Trophoblast cell (in vitro differentiated cells and primary cell): Measurements from ENCODE around the gene PEX11A.

Experiments
- DNase-seq, 2 donors: peaks; one replicate each; pipeline ENCODE4 v3.0.0-alpha.2; 2016
- H2AFZ ChIP-seq: 2 replicates; pipeline ENCODE4 v1.6.1; 2013; ENCODE audit warnings: low read length, moderate library complexity, mild to moderate bottlenecking; ENCODE audit not compliant: insufficient read depth, poor library complexity
- H2AK5ac ChIP-seq: 2 replicates; pipeline ENCODE4 v1.6.1; 2013; ENCODE audit warnings: mild to moderate bottlenecking, low read length
- H2BK120ac ChIP-seq: 2 replicates; pipeline ENCODE4 v1.6.1; 2013; ENCODE audit warnings: low read length, mild to moderate bottlenecking, moderate library complexity; ENCODE audit not compliant: insufficient read depth, poor library complexity
- H2BK12ac ChIP-seq: 2 replicates; pipeline ENCODE4 v1.6.1; 2013; ENCODE audit warnings: mild to moderate bottlenecking, low read length, moderate library complexity
- H2BK5ac ChIP-seq: 2 replicates; pipeline ENCODE4 v1.6.1; 2013; ENCODE audit warnings: low read length, low read depth, moderate library complexity, mild to moderate bottlenecking; ENCODE audit not compliant: poor library complexity
- H3K14ac ChIP-seq: 2 replicates; pipeline ENCODE4 v1.6.1; 2013; ENCODE audit warnings: mild to moderate bottlenecking, low read length
- H3K18ac ChIP-seq: 2 replicates; pipeline ENCODE4 v1.6.1; 2013; ENCODE audit warnings: mild to moderate bottlenecking, low read length
- H3K23ac ChIP-seq: 2 replicates; pipeline ENCODE4 v1.6.1; 2013; ENCODE audit warnings: low read length
- H3K27ac ChIP-seq: 2 replicates; pipeline ENCODE4 v1.5.1; 2013; ENCODE audit warnings: low read depth, mild to moderate bottlenecking, inconsistent platforms, low read length, moderate library complexity
- H3K27me3 ChIP-seq: 2 replicates; pipeline ENCODE4 v1.6.1; 2013; ENCODE audit warnings: inconsistent platforms, mild to moderate bottlenecking, low read length, moderate library complexity; ENCODE audit not compliant: insufficient read depth
- H3K36me3 ChIP-seq, 2 experiments: 1 replicate in 1 of 2; 2 replicates in 1 of 2; pipeline ENCODE4 v1.6.1; 2013; ENCODE audit warnings: low read length in 2 of 2, mild to moderate bottlenecking in 2 of 2, moderate library complexity in 1 of 2; ENCODE audit not compliant: insufficient read depth in 2 of 2, control insufficient read depth in 1 of 2
- H3K4ac ChIP-seq: 2 replicates; pipeline ENCODE4 v1.6.1; 2013; ENCODE audit warnings: low read depth, mild to moderate bottlenecking, low read length, moderate library complexity
- H3K4me1 ChIP-seq, 2 experiments: 1 replicate in 1 of 2; 2 replicates in 1 of 2; pipeline ENCODE4 v1.6.1; 2013; ENCODE audit warnings: low read length in 2 of 2, mild to moderate bottlenecking in 2 of 2, moderate library complexity in 1 of 2; ENCODE audit not compliant: insufficient read depth in 2 of 2, control insufficient read depth in 1 of 2
- H3K4me2 ChIP-seq: 2 replicates; pipeline ENCODE4 v1.6.1; 2013; ENCODE audit warnings: inconsistent platforms, mild to moderate bottlenecking, low read length, moderate library complexity
- H3K4me3 ChIP-seq: 2 replicates; pipeline ENCODE4 v1.5.1; 2013; ENCODE audit warnings: mild to moderate bottlenecking, low read depth, low read length, inconsistent platforms
- H3K79me1 ChIP-seq: one replicate; pipeline ENCODE4 v1.6.1; 2013; ENCODE audit warnings: low read length
- H3K79me2 ChIP-seq: 2 replicates; pipeline ENCODE4 v1.6.1; 2013; ENCODE audit warnings: low read length, mild to moderate bottlenecking; ENCODE audit not compliant: control insufficient read depth, insufficient read depth, poor library complexity
- H3K9ac ChIP-seq: 2 replicates; pipeline ENCODE4 v1.6.1; 2013; ENCODE audit warnings: mild to moderate bottlenecking, low read length
- H3K9me3 ChIP-seq: 2 replicates; pipeline ENCODE4 v1.6.1; 2013; ENCODE audit warnings: low read depth, mild to moderate bottlenecking, control low read depth, inconsistent platforms, low read length; ENCODE audit not compliant: insufficient read depth
- H4K12ac ChIP-seq: 2 replicates; pipeline ENCODE4 v1.6.1; 2013; ENCODE audit warnings: low read depth, mild to moderate bottlenecking, low read length, moderate library complexity
- H4K8ac ChIP-seq: 2 replicates; pipeline ENCODE4 v1.6.1; 2013; ENCODE audit warnings: low read depth, mild to moderate bottlenecking, low read length, moderate library complexity
- H4K91ac ChIP-seq: one replicate; pipeline ENCODE4 v1.6.1; 2013; ENCODE audit warnings: low read depth, mild to moderate bottlenecking, low read length, moderate library complexity
- WGBS: extraction: QIAGEN DNeasy Blood & Tissue Kit; methylation state at CpG from one replicate; pipeline ENCODE4 v1.1.7; 2013; ENCODE audit warnings: missing lambda C conversion rate; ENCODE audit not compliant: insufficient read length, insufficient coverage; ENCODE audit errors: extremely low coverage; 5-methylcytosine and 5-hydroxymethylcytosine counted together

The PEX11A gene

GRCh38 chr15:89731275-89731674 lies 40.7 kb upstream of the PEX11A start:
- Histone ChIP-seq H3K79me2 (no peaks in the 10 kb centered on the region), H2BK120ac (no peak overlapping the region), H3K4me2 (no peak overlapping the region), H3K36me3 (no peaks in the 10 kb centered on the region), H2AFZ (no peak overlapping the region), H2BK12ac (no peak overlapping the region), H2AK5ac (no peak overlapping the region), H3K4ac (no peak overlapping the region), H4K12ac (no peak overlapping the region), H3K9me3 (peaks cover 4% of the 10 kb centered on the region), H3K23ac (no peak overlapping the region), H3K4me3 (no peak overlapping the region), H3K18ac (no peak overlapping the region), H2BK5ac (no peak overlapping the region), H3K14ac (no peak overlapping the region), H4K8ac (no peak overlapping the region), H3K9ac (no peak overlapping the region), H3K27ac (no peak overlapping the region), H4K91ac (no peak overlapping the region), H3K4me1 (no peaks in the 10 kb centered on the region), H3K79me1 (no peaks in the 10 kb centered on the region), H3K27me3 (no peaks in the 10 kb centered on the region)
- WGBS = no CpG with 5 or more reads among the region's 5 CpGs
- no peak for DNase-seq

GRCh38 chr15:89728254-89728653 lies 37.7 kb upstream of the PEX11A start:
- H3K36me3 ChIP-seq = no peaks in the 10 kb centered on the region
- H3K4me3 ChIP-seq = no peak overlapping the region
- peak in 1 of 2 donors; percentile 10 for DNase-seq
- H3K79me2 ChIP-seq = no peaks in the 10 kb centered on the region
- no peak overlapping the region for H3K4ac ChIP-seq
- H2BK5ac ChIP-seq = no peak overlapping the region
- no CpG with 5 or more reads among the region's 2 CpGs for WGBS
- H3K4me1 ChIP-seq = no peaks in the 10 kb centered on the region
- no peak overlapping the region for H3K27ac ChIP-seq
- H2AK5ac ChIP-seq = no peak overlapping the region
- H2BK120ac ChIP-seq = no peak overlapping the region
- H4K12ac ChIP-seq = no peak overlapping the region
- no peak overlapping the region for H2AFZ ChIP-seq
- H4K91ac ChIP-seq = no peak overlapping the region
- H3K27me3 ChIP-seq = no peaks in the 10 kb centered on the region
- no peak overlapping the region for H4K8ac ChIP-seq
- no peak overlapping the region for H2BK12ac ChIP-seq
- H3K9me3 ChIP-seq = peaks cover 1% of the 10 kb centered on the region
- no peak overlapping the region for H3K14ac ChIP-seq
- no peak overlapping the region for H3K4me2 ChIP-seq
- H3K23ac ChIP-seq = no peak overlapping the region
- no peak overlapping the region for H3K9ac ChIP-seq
- no peak overlapping the region for H3K18ac ChIP-seq
- H3K79me1 ChIP-seq = no peaks in the 10 kb centered on the region

GRCh38 chr15:89725064-89725463 lies 34.5 kb upstream of the PEX11A start:
- WGBS = no CpG with 5 or more reads among the region's 1 CpG
- DNase-seq = no peak

DNA sequence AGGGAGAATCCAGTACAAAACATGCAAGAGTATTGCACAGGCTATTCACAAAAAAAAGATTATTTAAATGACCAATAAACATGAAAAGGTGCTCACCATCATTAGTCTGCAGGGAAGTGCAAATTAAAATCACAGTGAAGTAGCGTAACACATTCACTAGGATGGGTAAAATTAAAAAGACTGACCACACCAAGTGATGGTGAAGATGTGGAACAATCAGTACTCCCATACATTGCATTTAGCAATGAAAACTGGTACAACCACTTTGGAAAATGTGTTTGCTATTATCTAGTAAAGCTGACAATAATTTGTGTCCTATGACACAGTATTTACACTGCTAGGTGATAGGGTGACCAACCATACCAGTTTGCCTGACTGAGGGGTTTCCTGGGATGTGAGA lies 34.1 kb upstream of the PEX11A start:
- Histone ChIP-seq H4K8ac (no peak overlapping the region), H3K4ac (no peak overlapping the region), H2BK5ac (no peak overlapping the region), H3K4me1 (no peaks in the 10 kb centered on the region), H3K9ac (no peak overlapping the region), H3K14ac (no peak overlapping the region), H2AK5ac (no peak overlapping the region), H3K36me3 (no peaks in the 10 kb centered on the region), H3K79me1 (no peaks in the 10 kb centered on the region), H4K91ac (no peak overlapping the region), H3K18ac (no peak overlapping the region), H3K27me3 (no peaks in the 10 kb centered on the region), H3K27ac (no peak overlapping the region), H3K4me3 (no peak overlapping the region), H2BK12ac (no peak overlapping the region), H3K9me3 (peaks cover 1% of the 10 kb centered on the region), H2BK120ac (no peak overlapping the region), H4K12ac (no peak overlapping the region), H3K23ac (no peak overlapping the region), H3K79me2 (no peaks in the 10 kb centered on the region), H3K4me2 (no peak overlapping the region), H2AFZ (no peak overlapping the region)
- DNase-seq = no peak
- no CpG with 5 or more reads among the region's 1 CpG for WGBS

More at GRCh38 chr15:89725064-89725463, 34.5 kb upstream of the PEX11A start:
- no peak overlapping the region for H4K8ac ChIP-seq
- no peak overlapping the region for H3K14ac ChIP-seq
- H4K12ac ChIP-seq = no peak overlapping the region
- H3K27me3 ChIP-seq = no peaks in the 10 kb centered on the region
- no peak overlapping the region for H3K4me2 ChIP-seq
- H3K9me3 ChIP-seq = peaks cover 1% of the 10 kb centered on the region
- no peaks in the 10 kb centered on the region for H3K36me3 ChIP-seq
- H3K18ac ChIP-seq = no peak overlapping the region
- no peak overlapping the region for H2BK5ac ChIP-seq
- no peak overlapping the region for H2AK5ac ChIP-seq
- H3K79me2 ChIP-seq = no peaks in the 10 kb centered on the region
- no peak overlapping the region for H2AFZ ChIP-seq
- H3K23ac ChIP-seq = no peak overlapping the region
- H3K4ac ChIP-seq = no peak overlapping the region
- H3K4me3 ChIP-seq = no peak overlapping the region
- no peak overlapping the region for H3K9ac ChIP-seq
- H2BK120ac ChIP-seq = no peak overlapping the region
- no peaks in the 10 kb centered on the region for H3K4me1 ChIP-seq
- no peaks in the 10 kb centered on the region for H3K79me1 ChIP-seq
- no peak overlapping the region for H4K91ac ChIP-seq
- H3K27ac ChIP-seq = no peak overlapping the region
- H2BK12ac ChIP-seq = no peak overlapping the region
